CD14-positive monocyte (primary cell): ENCODE measurements around the gene DNAH1. TPM values are rescaled to one million over a fixed set of nuclear protein-coding genes. Genes with fewer than 3 reads are reported as not detected.

Experiments used
- DNase-seq, 3 donors: peaks; one replicate each; pipeline ENCODE4 v3.0.0-alpha.2; 2011 to 2022
- H2AFZ ChIP-seq: 2 replicates; pipeline ENCODE4 v1.6.0; 2012; ENCODE audit warnings: mild to moderate bottlenecking, low read depth, low read length, inconsistent platforms; ENCODE audit not compliant: insufficient read depth, poor library complexity, severe bottlenecking
- H3K27ac ChIP-seq, 2 donors: 1 replicate in 1 of 2; 2 replicates in 1 of 2; pipeline ENCODE4 v1.5.1; 2012 to 2013; ENCODE audit warnings: low read length in 2 of 2, control low read depth in 1 of 2, inconsistent platforms in 1 of 2, low read depth in 1 of 2, mild to moderate bottlenecking in 1 of 2
- H3K27me3 ChIP-seq, 2 donors: one replicate each; pipeline versions ENCODE4 v1.6.0 to v1.6.1; 2011 to 2013; ENCODE audit warnings: low read length in 2 of 2; ENCODE audit not compliant: control insufficient read depth in 2 of 2, insufficient read depth in 2 of 2
- H3K36me3 ChIP-seq, 2 donors: replicated peaks in 1 of 2; 1 replicate in 1 of 2; 2 replicates in 1 of 2; pipeline versions ENCODE4 v1.5.1 to v1.6.1; 2012 to 2013; ENCODE audit warnings: low read length in 2 of 2, control low read depth in 1 of 2, inconsistent platforms in 1 of 2, mild to moderate bottlenecking in 1 of 2; ENCODE audit not compliant: insufficient read depth in 2 of 2, control insufficient read depth in 1 of 2
- H3K4me1 ChIP-seq, 2 donors: 1 replicate in 1 of 2; 2 replicates in 1 of 2; pipeline versions ENCODE4 v1.5.1 to v1.6.1; 2012 to 2013; ENCODE audit warnings: low read length in 2 of 2, control low read depth in 1 of 2, inconsistent platforms in 1 of 2, mild to moderate bottlenecking in 1 of 2, moderate library complexity in 1 of 2; ENCODE audit not compliant: insufficient read depth in 2 of 2, control insufficient read depth in 1 of 2
- H3K4me2 ChIP-seq: replicated peaks from 2 replicates; pipeline ENCODE3; 2012; ENCODE audit warnings: low read length, moderate library complexity, mild to moderate bottlenecking; ENCODE audit not compliant: poor library complexity, severe bottlenecking; ENCODE audit errors: extremely low read depth
- H3K4me3 ChIP-seq, 3 experiments: fragments of 200-600 bp in 1 of 3; sonication (generic) in 1 of 3; replicated peaks in 1 of 3; 1 replicate in 2 of 3; 2 replicates in 1 of 3; pipeline ENCODE4 v1.5.1; 2011 to 2013; ENCODE audit warnings: low read length in 3 of 3, mild to moderate bottlenecking in 3 of 3, control low read depth in 2 of 3, low read depth in 2 of 3, inconsistent platforms in 1 of 3, moderate library complexity in 1 of 3
- H3K79me2 ChIP-seq: 2 replicates; pipeline ENCODE4 v1.6.0; 2012; ENCODE audit warnings: mild to moderate bottlenecking, control low read depth, inconsistent platforms, low read length, moderate library complexity; ENCODE audit not compliant: insufficient read depth
- H3K9ac ChIP-seq: 2 replicates; pipeline ENCODE4 v1.6.0; 2017; ENCODE audit warnings: low read length, mild to moderate bottlenecking; ENCODE audit not compliant: insufficient read depth, poor library complexity, severe bottlenecking
- H3K9me3 ChIP-seq, 2 donors: replicated peaks in 1 of 2; 1 replicate in 1 of 2; 2 replicates in 1 of 2; pipeline versions ENCODE4 v1.5.1 to v1.6.1; 2012 to 2013; ENCODE audit warnings: low read length in 2 of 2, control low read depth in 1 of 2; ENCODE audit not compliant: control insufficient read depth in 1 of 2, insufficient read depth in 1 of 2
- H4K20me1 ChIP-seq: 2 replicates; pipeline ENCODE4 v1.6.0; 2012; ENCODE audit warnings: mild to moderate bottlenecking, low read length, control low read depth, moderate library complexity; ENCODE audit not compliant: insufficient read depth
- H3K27ac Mint-ChIP-seq, 7 donors: one replicate each; pipeline ENCODE4 v1.8.0; 2020; ENCODE audit warnings: mild to moderate bottlenecking in 7 of 7, mixed read lengths in 7 of 7, moderate library complexity in 6 of 7, inconsistent platforms in 2 of 7
- H3K27me3 Mint-ChIP-seq, 3 donors: one replicate each; pipeline ENCODE4 v1.8.0; 2021 to 2022; ENCODE audit warnings: low read depth in 3 of 3, mild to moderate bottlenecking in 3 of 3, mixed read lengths in 3 of 3, moderate library complexity in 3 of 3, inconsistent platforms in 1 of 3
- H3K36me3 Mint-ChIP-seq, 2 donors: one replicate each; pipeline ENCODE4 v1.8.0; 2020; ENCODE audit warnings: mixed read lengths in 2 of 2, inconsistent platforms in 1 of 2, mild to moderate bottlenecking in 1 of 2
- H3K4me1 Mint-ChIP-seq: one replicate; pipeline ENCODE4 v1.8.0; 2020; ENCODE audit warnings: mild to moderate bottlenecking, mixed read lengths
- H3K4me3 Mint-ChIP-seq, 2 donors: one replicate each; pipeline ENCODE4 v1.8.0; 2020; ENCODE audit warnings: mild to moderate bottlenecking in 2 of 2, mixed read lengths in 2 of 2, moderate library complexity in 1 of 2
- H3K9me3 Mint-ChIP-seq, 7 donors: one replicate each; pipeline ENCODE4 v1.8.0; 2020 to 2022; ENCODE audit warnings: mixed read lengths in 7 of 7, mild to moderate bottlenecking in 6 of 7, moderate library complexity in 6 of 7, inconsistent platforms in 2 of 7
- CTCF ChIP-seq: fragments of 200-600 bp; IDR thresholded peaks from one replicate; pipeline ENCODE4 v1.8.0; 2022; ENCODE audit warnings: antibody characterized with exemption, mild to moderate bottlenecking
- WGBS: methylation state at CpG from one replicate; pipeline ENCODE4 v1.1.5; 2013; ENCODE audit warnings: missing lambda C conversion rate; ENCODE audit not compliant: insufficient coverage; 5-methylcytosine and 5-hydroxymethylcytosine counted together
- intact Hi-C, 2 donors: fragments of 100-400 bp; cut with micrococcal nuclease; formaldehyde crosslinking; loops; one replicate each; pipeline versions ENCODE4 v1.15.0 to v1.15.1; 2023
- polyA plus RNA-seq, 3 donors: library from polyadenylated mRNA; depleted of rRNA in 1 of 3; unstranded in 2 of 3; stranded (reverse) in 1 of 3; fragments of 300-500 nt in 2 of 3; fragments of >200 nt in 1 of 3; fragmentation: Illumina TruSeq in 2 of 3; gene quantifications; 1 replicate in 2 of 3; 2 replicates in 1 of 3; pipeline ENCODE4 v1.2.3, GENCODE V29; 2012 to 2021

The DNAH1 gene
- polyA plus RNA-seq, 3 donors, result 0.15 to 47.0 (median 0.25) TPM

DNA sequence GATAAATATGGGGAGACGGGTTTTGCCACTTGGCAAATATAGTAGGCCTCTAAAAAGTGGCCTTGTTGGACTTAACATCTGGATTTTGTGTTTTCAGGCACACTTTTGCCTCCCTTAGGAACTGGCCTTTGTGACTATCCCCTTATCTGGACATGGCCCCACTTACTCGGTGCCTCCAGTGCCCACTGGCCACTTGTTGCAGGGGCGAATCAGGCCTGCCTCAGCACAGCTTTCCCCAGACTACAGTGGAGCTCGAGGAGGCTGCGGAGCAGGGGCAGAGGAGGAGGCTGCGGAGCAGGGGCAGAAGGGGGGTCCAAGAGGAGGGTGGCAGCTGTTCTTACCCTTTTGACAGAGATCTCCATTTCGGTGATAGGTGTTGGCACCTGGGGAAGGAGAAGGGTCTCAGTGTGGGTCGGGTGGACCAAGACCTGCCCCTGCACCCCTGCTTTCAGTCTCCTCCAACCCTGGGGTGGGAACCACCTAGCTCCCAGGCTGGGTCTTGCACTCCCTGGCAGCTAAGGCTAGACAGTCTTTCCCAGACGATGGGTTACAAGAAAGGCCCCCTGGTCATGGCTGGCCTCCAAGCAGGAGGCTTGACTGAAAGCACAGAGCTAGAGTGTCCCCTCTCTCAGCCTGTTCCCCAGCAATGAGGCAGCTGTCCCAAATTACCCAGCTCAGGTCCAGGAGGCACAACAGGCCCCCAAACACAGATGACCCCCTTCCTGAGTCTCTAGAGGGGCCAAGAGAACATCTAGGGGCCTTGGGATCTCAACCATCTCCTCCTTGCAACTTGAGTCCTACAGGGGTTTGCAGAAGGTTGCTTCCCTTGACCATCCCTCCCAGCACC, 122.7 kb downstream of the DNAH1 start:
- H3K4me1 ChIP-seq, result peaks cover 17 to 19% of the 10 kb centered on the region in 2 donors
- H3K4me3 Mint-ChIP-seq, result no peak overlapping the region
- no peak for DNase-seq
- H4K20me1 ChIP-seq, result no peaks in the 10 kb centered on the region
- H2AFZ ChIP-seq, result no peak overlapping the region
- peaks cover 19% of the 10 kb centered on the region for H3K4me1 Mint-ChIP-seq
- no peak overlapping the region for H3K9ac ChIP-seq
- H3K4me3 ChIP-seq, result no peak overlapping the region
- H3K9me3 Mint-ChIP-seq, result no peaks in the 10 kb centered on the region
- H3K27ac Mint-ChIP-seq, result no peak overlapping the region
- no peak for TF ChIP-seq CTCF
- no peaks in the 10 kb centered on the region for H3K36me3 ChIP-seq
- H3K4me2 ChIP-seq, result no peak overlapping the region
- no peaks in the 10 kb centered on the region for H3K36me3 Mint-ChIP-seq
- no peaks in the 10 kb centered on the region for H3K79me2 ChIP-seq
- no peak overlapping the region for H3K27ac ChIP-seq
- intact Hi-C loops, result no loop called here
- no peaks in the 10 kb centered on the region for H3K9me3 ChIP-seq
- peaks cover 0 to 7% (median 4%) of the 10 kb centered on the region in 3 donors for H3K27me3 Mint-ChIP-seq
- WGBS, result 91% methylated on average over 3 of the region's 9 CpGs
- H3K27me3 ChIP-seq, result no peaks in the 10 kb centered on the region

DNA sequence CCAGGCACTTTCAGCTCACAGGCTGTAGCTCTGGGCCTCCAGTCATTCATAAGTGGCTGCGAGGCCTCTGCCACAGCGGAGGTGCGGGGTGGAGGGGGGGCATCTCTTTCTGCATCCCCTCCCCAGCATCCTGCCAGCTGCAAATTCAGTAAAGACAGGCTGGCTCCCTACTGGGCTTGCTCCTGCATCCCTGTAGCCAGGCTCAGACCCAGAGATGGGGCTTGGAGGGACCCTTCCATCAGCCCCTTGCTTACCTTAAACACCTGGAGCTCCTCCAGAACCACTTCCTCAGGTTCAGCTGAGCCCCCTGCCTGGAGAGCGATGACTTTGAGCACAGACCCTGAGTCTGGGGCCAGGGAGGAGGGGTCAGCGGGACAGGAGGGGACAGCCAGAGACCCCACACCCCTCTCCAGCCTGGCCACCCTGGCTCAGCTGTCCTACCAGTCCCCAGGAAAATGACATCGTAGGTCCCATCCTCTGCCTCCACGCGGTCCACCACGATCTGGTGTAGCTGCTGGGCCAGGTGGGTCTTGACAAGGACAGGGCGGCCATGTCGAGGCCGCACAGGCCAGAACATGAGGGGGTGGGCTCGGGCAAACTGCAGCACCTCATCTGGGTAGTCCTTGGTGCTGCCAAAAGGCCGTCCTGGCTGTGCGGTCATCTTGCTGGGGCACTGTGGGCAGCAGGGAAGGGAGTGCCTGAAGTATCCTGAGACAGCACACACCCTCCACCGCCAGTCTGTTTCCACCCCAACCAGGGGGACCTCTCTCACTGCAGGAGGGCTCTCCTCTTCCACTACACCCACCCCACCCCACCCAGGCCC, 123.5 kb downstream of the DNAH1 start:
- H3K79me2 ChIP-seq, result no peaks in the 10 kb centered on the region
- no peaks in the 10 kb centered on the region for H3K9me3 ChIP-seq
- H3K27me3 ChIP-seq, result no peaks in the 10 kb centered on the region
- DNase-seq, result no peak
- H3K9ac ChIP-seq, result no peak overlapping the region
- H3K4me1 Mint-ChIP-seq, result peaks cover 13% of the 10 kb centered on the region
- no peak overlapping the region for H3K27ac Mint-ChIP-seq
- no peak overlapping the region for H3K4me3 ChIP-seq
- H3K27ac ChIP-seq, result no peak overlapping the region
- no peak for TF ChIP-seq CTCF
- no peak overlapping the region for H3K4me2 ChIP-seq
- no peaks in the 10 kb centered on the region for H3K9me3 Mint-ChIP-seq
- H3K36me3 Mint-ChIP-seq, result no peaks in the 10 kb centered on the region
- H4K20me1 ChIP-seq, result no peaks in the 10 kb centered on the region
- intact Hi-C loops, result no loop called here
- no peak overlapping the region for H3K4me3 Mint-ChIP-seq
- H3K36me3 ChIP-seq, result no peaks in the 10 kb centered on the region
- peaks cover 17 to 20% of the 10 kb centered on the region in 2 donors for H3K4me1 ChIP-seq
- H2AFZ ChIP-seq, result no peak overlapping the region
- peaks cover 0 to 8% (median 6%) of the 10 kb centered on the region in 3 donors for H3K27me3 Mint-ChIP-seq
- 96% methylated on average over 10 of the region's 16 CpGs for WGBS
